ENCODE data around the gene TAS2R20. TPM values are rescaled to one million over a fixed set of nuclear protein-coding genes. Genes with fewer than 3 reads are reported as not detected.

TAS2R20 gene
- total RNA-seq, 1 experiment from 2014 or later: 0.24 TPM

GRCh38 chr12:10960211-10960610 lies 37.9 kb downstream of the TAS2R20 start:
- no peak for DNase-seq (ENCODE audit: low read depth)

- DNase-seq (ENCODE audit: low read depth): no peak
Measured at GRCh38 chr12:10959804-10960203, 38.3 kb downstream of the TAS2R20 start.

- no peak for DNase-seq (ENCODE audit: low read depth)
Measured at GRCh38 chr12:10957741-10958140, 40.4 kb downstream of the TAS2R20 start.

GRCh38 chr12:10956085-10956484 lies 42.0 kb downstream of the TAS2R20 start:
- no peak for DNase-seq (ENCODE audit: low read depth)

- DNase-seq (ENCODE audit: low read depth): no peak
Measured at GRCh38 chr12:10952645-10953044, 45.5 kb downstream of the TAS2R20 start.

Other genes starting within 250 kb of the TAS2R20 start
- not detected in 2 replicates for gene TAS2R7, start 195.7 kb downstream of the TAS2R20 start, total RNA-seq (2014; rRNA removed; shearing (Covaris generic))
- gene TAS2R8, start 191.0 kb downstream of the TAS2R20 start, total RNA-seq (2014; rRNA removed; shearing (Covaris generic)): 0.20 TPM in 1 of 2 replicates, not detected in the other
- gene TAS2R9, start 188.1 kb downstream of the TAS2R20 start, total RNA-seq (2014; rRNA removed; shearing (Covaris generic)): not detected in 2 replicates
- 0.60 and 0.68 TPM in 2 replicates for gene TAS2R10, start 171.9 kb downstream of the TAS2R20 start, total RNA-seq (2014; rRNA removed; shearing (Covaris generic))
- gene PRR4, start 148.8 kb downstream of the TAS2R20 start, total RNA-seq (2014; rRNA removed; shearing (Covaris generic)): 1.3 and 2.2 TPM in 2 replicates
- gene PRH1, start 114.0 kb downstream of the TAS2R20 start, total RNA-seq (2014; rRNA removed; shearing (Covaris generic)): 3.5 and 10.7 TPM in 2 replicates
- 0.20 and 0.48 TPM in 2 replicates for gene TAS2R13, start 88.7 kb downstream of the TAS2R20 start, total RNA-seq (2014; rRNA removed; shearing (Covaris generic))
- gene PRH2, start 69.1 kb downstream of the TAS2R20 start, total RNA-seq (2014; rRNA removed; shearing (Covaris generic)): not detected in 2 replicates
- 0.98 and 1.9 TPM in 2 replicates for gene TAS2R14, start 59.0 kb downstream of the TAS2R20 start, total RNA-seq (2014; rRNA removed; shearing (Covaris generic))
- 0.20 and 0.24 TPM in 2 replicates for gene TAS2R50, start 11.4 kb downstream of the TAS2R20 start, total RNA-seq (2014; rRNA removed; shearing (Covaris generic))
- 0.24 TPM in 1 of 2 replicates, not detected in the other for gene TAS2R19, start 24.3 kb upstream of the TAS2R20 start, total RNA-seq (2014; rRNA removed; shearing (Covaris generic))
- 1.1 and 1.2 TPM in 2 replicates for gene TAS2R31, start 33.1 kb upstream of the TAS2R20 start, total RNA-seq (2014; rRNA removed; shearing (Covaris generic))
- gene TAS2R46, start 64.0 kb upstream of the TAS2R20 start, total RNA-seq (2014; rRNA removed; shearing (Covaris generic)): not detected in 2 replicates
- gene TAS2R43, start 94.0 kb upstream of the TAS2R20 start, total RNA-seq (2014; rRNA removed; shearing (Covaris generic)): 0.36 and 0.39 TPM in 2 replicates
- gene TAS2R30, start 136.3 kb upstream of the TAS2R20 start, total RNA-seq (2014; rRNA removed; shearing (Covaris generic)): 0.60 and 0.98 TPM in 2 replicates
- 7.9 and 10.2 TPM in 2 replicates for gene SMIM10L1, start 172.9 kb upstream of the TAS2R20 start, total RNA-seq (2014; rRNA removed; shearing (Covaris generic))
- not detected in 2 replicates for gene TAS2R42, start 188.6 kb upstream of the TAS2R20 start, total RNA-seq (2014; rRNA removed; shearing (Covaris generic))

Measured in RPMI7951 (cell line).